WERI-Rb-1 (cell line): ENCODE data around the gene STK10.

Experiments used
- DNase-seq: peaks from one replicate; pipeline ENCODE4 v3.0.0-alpha.2; 2020
- H3K27ac ChIP-seq: fragments of 250-450 bp; sonication (Bioruptor Pico); 2 replicates; pipeline ENCODE4 v1.5.1; 2020; ENCODE audit warnings: mild to moderate bottlenecking, moderate library complexity
- H3K27me3 ChIP-seq: fragments of 250-450 bp; sonication (Bioruptor Pico); 2 replicates; pipeline ENCODE4 v1.5.1; 2021; ENCODE audit warnings: mild to moderate bottlenecking, low read depth, moderate library complexity; ENCODE audit not compliant: insufficient read depth, severe bottlenecking
- H3K36me3 ChIP-seq: fragments of 250-450 bp; sonication (Bioruptor Pico); 2 replicates; pipeline ENCODE4 v1.5.1; 2020; ENCODE audit warnings: mild to moderate bottlenecking, moderate library complexity
- H3K4me3 ChIP-seq: 2 replicates; pipeline ENCODE4 v1.5.1; 2011; ENCODE audit warnings: low read depth, mild to moderate bottlenecking, control low read depth, low read length
- H3K9me3 ChIP-seq: fragments of 250-450 bp; sonication (Bioruptor Pico); 2 replicates; pipeline ENCODE4 v1.5.1; 2021; ENCODE audit warnings: mild to moderate bottlenecking, moderate library complexity; ENCODE audit not compliant: severe bottlenecking
- TF ChIP-seq, protein P1 (sequence below): IDR thresholded peaks from 2 replicates; pipeline ENCODE4 v1.5.1; 2011; ENCODE audit warnings: low read depth, mild to moderate bottlenecking, control low read depth, inconsistent platforms, low read length

The STK10 gene

DNA sequence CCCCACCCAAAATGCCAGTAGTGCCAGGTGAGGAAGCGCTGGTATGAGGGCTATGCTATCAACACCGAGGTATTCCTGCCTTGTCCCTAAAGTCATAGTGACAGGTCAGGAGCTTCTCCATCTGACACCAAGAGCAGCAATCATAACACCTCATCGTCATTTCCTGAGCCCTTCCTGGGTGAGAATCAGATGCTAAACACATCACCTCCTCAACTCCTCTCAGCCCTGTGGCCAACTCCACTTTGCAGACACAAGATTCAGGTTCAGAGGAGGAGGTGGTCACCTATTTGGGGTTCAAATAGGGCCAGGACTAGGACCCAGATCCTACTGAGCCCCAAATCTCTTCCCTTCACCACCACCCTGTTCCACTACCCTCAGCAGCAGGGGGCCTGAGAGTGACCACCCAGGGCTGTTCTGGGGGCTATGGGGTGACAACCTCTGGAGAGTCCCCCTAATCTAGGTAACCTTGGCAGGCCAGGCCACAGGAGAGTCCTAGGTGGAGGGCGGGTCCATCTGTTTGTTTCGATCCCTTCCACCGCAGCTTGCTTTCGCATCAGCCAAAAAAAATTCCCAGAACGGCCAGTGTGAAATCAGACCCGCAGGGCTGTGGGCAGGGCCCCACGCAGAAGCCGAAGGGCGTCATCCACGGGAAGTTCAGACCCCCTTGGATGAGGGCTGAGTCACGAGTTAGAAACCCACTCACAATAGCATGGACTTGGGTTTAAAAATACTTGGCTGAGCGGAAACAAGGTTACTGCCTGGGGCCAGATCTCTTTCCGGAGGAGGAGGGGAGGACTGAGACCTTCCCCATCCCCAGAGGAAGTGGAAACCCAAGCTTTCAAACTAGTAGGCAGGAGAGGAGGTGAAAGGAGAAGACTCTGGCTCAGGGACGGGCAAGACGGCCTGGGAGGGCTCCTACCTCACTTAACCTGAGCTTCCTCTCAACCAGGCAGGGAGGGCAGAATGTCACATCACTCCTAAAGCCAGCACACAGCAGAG, 8.7 kb downstream of the STK10 start:
- Histone ChIP-seq H3K27ac (no peak overlapping the region), H3K9me3 (no peaks in the 10 kb centered on the region), H3K36me3 (no peaks in the 10 kb centered on the region), H3K4me3 (no peak overlapping the region), H3K27me3 (no peaks in the 10 kb centered on the region)
- TF ChIP-seq, protein P1, sequence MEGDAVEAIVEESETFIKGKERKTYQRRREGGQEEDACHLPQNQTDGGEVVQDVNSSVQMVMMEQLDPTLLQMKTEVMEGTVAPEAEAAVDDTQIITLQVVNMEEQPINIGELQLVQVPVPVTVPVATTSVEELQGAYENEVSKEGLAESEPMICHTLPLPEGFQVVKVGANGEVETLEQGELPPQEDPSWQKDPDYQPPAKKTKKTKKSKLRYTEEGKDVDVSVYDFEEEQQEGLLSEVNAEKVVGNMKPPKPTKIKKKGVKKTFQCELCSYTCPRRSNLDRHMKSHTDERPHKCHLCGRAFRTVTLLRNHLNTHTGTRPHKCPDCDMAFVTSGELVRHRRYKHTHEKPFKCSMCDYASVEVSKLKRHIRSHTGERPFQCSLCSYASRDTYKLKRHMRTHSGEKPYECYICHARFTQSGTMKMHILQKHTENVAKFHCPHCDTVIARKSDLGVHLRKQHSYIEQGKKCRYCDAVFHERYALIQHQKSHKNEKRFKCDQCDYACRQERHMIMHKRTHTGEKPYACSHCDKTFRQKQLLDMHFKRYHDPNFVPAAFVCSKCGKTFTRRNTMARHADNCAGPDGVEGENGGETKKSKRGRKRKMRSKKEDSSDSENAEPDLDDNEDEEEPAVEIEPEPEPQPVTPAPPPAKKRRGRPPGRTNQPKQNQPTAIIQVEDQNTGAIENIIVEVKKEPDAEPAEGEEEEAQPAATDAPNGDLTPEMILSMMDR: no peak
- DNase-seq: no peak

DNA sequence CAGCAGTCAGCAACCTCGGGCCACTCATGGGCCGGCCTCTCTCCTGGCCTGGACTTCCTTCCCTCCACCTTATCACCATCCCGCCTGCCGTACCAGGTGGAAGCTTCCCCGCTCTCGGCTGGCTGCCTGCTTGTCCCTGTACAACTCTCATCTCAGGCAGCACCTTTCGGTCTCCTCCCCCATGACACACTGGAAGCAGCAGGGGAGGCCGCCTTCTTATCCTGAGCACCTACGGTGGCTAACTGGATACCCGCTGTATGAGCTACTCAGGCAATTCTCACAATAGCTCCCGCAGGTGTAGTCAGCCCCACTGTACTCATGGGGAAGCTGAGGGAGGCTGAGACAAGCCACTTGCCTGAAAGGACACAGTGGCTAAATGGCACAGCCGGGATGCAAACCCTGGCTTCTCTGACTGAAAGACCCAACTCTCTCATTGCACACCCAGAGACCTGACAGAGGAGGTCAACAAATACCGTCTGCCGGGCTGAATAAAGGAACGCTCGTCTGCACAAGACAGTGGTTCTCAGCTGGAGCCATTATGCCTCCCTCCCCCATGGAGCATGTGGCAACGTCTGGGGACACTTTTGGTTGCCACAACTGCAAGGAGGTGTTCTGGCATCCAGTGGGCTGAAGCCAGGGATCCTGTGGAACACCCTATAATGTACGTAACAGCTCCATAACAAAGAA, 9.6 kb downstream of the STK10 start:
- Histone ChIP-seq H3K27ac (no peak overlapping the region), H3K36me3 (no peaks in the 10 kb centered on the region), H3K27me3 (no peaks in the 10 kb centered on the region), H3K9me3 (no peaks in the 10 kb centered on the region), H3K4me3 (no peak overlapping the region)
- TF ChIP-seq, protein P1: no peak
- no peak for DNase-seq

DNA sequence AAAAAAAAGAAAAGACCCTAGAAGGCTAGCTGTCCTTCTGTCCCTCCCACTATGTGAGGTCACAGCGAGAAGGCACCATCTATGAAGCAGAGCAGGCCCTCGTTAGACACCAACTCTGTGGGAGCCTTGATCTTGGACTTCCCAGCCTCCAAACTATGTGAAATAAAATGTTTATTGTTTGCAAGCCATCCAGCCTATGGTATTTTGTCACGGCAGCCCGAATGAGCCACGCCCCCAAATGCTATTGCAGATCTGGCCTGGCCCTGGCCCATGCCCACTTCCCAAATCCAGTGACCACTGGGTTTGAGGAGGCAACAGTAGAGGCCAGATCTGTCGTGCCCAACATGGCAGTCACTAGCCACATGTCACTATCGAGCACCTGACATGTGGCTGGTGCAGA, 10.8 kb downstream of the STK10 start:
- no peaks in the 10 kb centered on the region for H3K36me3 ChIP-seq
- DNase-seq: no peak
- H3K9me3 ChIP-seq: no peaks in the 10 kb centered on the region
- no peaks in the 10 kb centered on the region for H3K27me3 ChIP-seq
- H3K4me3 ChIP-seq: no peak overlapping the region
- H3K27ac ChIP-seq: no peak overlapping the region
- TF ChIP-seq, protein P1: no peak

DNA sequence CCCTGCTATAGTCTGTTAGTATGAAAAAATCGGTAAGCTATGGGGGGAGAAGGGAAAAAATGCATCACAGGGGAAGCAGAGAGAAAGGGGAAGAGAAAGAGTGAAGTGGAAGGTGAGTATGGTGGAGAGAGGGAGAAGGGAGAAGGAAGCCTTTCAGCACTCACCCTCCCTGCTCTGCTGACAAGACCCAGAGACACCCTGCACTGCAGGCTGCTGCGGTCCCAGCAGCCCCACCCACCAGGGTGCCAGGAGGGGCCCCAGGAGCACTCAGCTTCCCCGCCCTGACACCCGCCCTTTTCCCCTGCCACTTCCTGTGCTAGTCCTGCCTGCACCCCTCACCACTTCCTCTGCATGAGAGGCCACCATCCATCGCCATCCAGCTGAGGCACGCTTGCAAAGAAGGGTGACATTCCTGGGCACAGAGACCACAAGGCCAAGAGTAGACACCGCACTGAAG, 12.7 kb downstream of the STK10 start:
- no peaks in the 10 kb centered on the region for H3K27me3 ChIP-seq
- DNase-seq: no peak
- no peaks in the 10 kb centered on the region for H3K9me3 ChIP-seq
- H3K36me3 ChIP-seq: no peaks in the 10 kb centered on the region
- TF ChIP-seq, protein P1: no peak
- no peak overlapping the region for H3K27ac ChIP-seq
- no peak overlapping the region for H3K4me3 ChIP-seq

DNA sequence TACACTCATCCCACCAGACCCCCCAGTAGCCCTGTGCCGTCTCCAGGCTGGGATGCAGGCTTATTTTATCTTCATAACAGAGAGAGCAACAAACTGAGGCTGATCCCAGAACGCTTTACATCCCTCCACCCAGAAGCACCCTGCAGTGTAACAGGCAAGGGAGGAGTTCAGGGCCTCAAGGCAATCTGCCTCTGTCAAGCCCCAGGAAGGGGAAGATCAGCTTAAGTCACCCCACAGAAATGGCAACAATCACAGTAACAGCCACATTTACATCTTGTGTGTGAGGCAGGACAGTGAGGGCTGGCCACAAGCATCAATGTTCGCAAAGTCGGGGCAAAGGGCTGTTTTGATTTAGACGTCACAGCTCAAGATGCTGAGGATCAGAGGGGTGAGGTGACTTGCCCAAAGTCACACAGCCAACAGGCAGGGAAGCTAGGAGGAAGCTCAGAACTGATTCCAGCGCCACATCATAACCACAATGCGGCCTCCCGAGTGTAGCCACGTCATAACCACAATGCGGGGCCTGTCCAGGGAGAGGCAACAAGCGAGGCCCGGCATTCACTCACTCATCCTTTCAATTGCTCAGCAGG, 14.4 kb downstream of the STK10 start:
- no peaks in the 10 kb centered on the region for H3K27me3 ChIP-seq
- no peaks in the 10 kb centered on the region for H3K36me3 ChIP-seq
- no peaks in the 10 kb centered on the region for H3K9me3 ChIP-seq
- no peak overlapping the region for H3K4me3 ChIP-seq
- DNase-seq: no peak
- TF ChIP-seq, protein P1: no peak
- H3K27ac ChIP-seq: no peak overlapping the region
